ENCODE measurements around the gene LRRC1. TPM values are rescaled to one million over a fixed set of nuclear protein-coding genes. Genes with fewer than 3 reads are reported as not detected.

LRRC1 gene
- total and polyA plus RNA-seq, 4 donors, result 0.36 to 6.4 (median 0.94) TPM

DNA sequence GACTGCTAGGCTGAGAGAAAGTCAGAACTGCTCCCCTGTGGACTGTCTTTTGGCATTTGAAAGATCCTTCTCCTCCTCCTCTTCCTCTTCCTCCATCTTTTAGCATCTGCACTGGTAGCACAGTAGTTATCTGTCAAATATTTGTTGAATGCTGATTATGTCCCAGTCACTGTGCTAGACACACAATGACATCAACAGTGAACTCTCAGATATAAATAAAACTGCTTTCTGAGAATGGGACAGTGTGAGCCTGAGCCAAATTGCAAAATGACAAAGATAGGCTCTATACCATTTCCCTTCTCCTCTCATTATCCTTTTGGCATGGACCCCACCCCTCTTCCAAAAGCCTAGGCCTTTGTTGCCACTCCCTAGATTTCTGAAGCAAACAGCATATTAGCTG is 27.9 kb upstream of the LRRC1 start:
- Histone ChIP-seq H3K4me1 (ENCODE audit: control insufficient read depth in 4 of 4, insufficient read depth in 4 of 4, low read length in 3 of 4) (no peaks in the 10 kb centered on the region), H3K27ac (ENCODE audit: low read depth in 1 of 2, low read length in 2 of 2) (no peak overlapping the region), H3K4me3 (ENCODE audit: low read depth in 1 of 3, low read length in 3 of 3) (no peak overlapping the region), H3K9me3 (ENCODE audit: control insufficient read depth in 4 of 4, low read length in 3 of 4) (no peaks in the 10 kb centered on the region), H3K9ac (ENCODE audit: low read depth in 1 of 2, low read length in 2 of 2) (no peak overlapping the region), H3K27me3 (ENCODE audit: control insufficient read depth in 4 of 4, insufficient read depth in 4 of 4, low read length in 3 of 4) (no peaks in the 10 kb centered on the region), H3K36me3 (ENCODE audit: control insufficient read depth in 4 of 4, insufficient read depth in 3 of 4, low read depth in 1 of 4, low read length in 3 of 4) (no peaks in the 10 kb centered on the region)
- no peak for DNase-seq (ENCODE audit: low spot score)
- TF ChIP-seq JUND (IDR thresholded peaks at IDR 0.05), result no peak
- TF ChIP-seq, protein P1, sequence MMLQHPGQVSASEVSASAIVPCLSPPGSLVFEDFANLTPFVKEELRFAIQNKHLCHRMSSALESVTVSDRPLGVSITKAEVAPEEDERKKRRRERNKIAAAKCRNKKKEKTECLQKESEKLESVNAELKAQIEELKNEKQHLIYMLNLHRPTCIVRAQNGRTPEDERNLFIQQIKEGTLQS (IDR thresholded peaks at IDR 0.05), result no peak
- TF ChIP-seq, protein P2, sequence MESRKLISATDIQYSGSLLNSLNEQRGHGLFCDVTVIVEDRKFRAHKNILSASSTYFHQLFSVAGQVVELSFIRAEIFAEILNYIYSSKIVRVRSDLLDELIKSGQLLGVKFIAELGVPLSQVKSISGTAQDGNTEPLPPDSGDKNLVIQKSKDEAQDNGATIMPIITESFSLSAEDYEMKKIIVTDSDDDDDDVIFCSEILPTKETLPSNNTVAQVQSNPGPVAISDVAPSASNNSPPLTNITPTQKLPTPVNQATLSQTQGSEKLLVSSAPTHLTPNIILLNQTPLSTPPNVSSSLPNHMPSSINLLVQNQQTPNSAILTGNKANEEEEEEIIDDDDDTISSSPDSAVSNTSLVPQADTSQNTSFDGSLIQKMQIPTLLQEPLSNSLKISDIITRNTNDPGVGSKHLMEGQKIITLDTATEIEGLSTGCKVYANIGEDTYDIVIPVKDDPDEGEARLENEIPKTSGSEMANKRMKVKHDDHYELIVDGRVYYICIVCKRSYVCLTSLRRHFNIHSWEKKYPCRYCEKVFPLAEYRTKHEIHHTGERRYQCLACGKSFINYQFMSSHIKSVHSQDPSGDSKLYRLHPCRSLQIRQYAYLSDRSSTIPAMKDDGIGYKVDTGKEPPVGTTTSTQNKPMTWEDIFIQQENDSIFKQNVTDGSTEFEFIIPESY (IDR thresholded peaks at IDR 0.05), result no peak
- TF ChIP-seq, protein P3, sequence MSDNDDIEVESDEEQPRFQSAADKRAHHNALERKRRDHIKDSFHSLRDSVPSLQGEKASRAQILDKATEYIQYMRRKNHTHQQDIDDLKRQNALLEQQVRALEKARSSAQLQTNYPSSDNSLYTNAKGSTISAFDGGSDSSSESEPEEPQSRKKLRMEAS (IDR thresholded peaks at IDR 0.05), result no peak
- no peak for TF ChIP-seq EGR1 (IDR thresholded peaks at IDR 0.05; ENCODE audit: low read depth in 2 of 2)
- TF ChIP-seq, protein P4, sequence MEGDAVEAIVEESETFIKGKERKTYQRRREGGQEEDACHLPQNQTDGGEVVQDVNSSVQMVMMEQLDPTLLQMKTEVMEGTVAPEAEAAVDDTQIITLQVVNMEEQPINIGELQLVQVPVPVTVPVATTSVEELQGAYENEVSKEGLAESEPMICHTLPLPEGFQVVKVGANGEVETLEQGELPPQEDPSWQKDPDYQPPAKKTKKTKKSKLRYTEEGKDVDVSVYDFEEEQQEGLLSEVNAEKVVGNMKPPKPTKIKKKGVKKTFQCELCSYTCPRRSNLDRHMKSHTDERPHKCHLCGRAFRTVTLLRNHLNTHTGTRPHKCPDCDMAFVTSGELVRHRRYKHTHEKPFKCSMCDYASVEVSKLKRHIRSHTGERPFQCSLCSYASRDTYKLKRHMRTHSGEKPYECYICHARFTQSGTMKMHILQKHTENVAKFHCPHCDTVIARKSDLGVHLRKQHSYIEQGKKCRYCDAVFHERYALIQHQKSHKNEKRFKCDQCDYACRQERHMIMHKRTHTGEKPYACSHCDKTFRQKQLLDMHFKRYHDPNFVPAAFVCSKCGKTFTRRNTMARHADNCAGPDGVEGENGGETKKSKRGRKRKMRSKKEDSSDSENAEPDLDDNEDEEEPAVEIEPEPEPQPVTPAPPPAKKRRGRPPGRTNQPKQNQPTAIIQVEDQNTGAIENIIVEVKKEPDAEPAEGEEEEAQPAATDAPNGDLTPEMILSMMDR (IDR thresholded peaks at IDR 0.05; ENCODE audit: low read depth, low read length, missing input control), result no peak
- no peak for TF ChIP-seq GABPA (IDR thresholded peaks at IDR 0.05 in 1 of 2, conservative IDR thresholded peaks at IDR 0.05 in 1 of 2)
- no peak for TF ChIP-seq RXRA (IDR thresholded peaks at IDR 0.05)
- no peak for TF ChIP-seq NR2F2 (IDR thresholded peaks at IDR 0.05)
- TF ChIP-seq SP1 (IDR thresholded peaks at IDR 0.05), result no peak
- no peak for TF ChIP-seq FOXA1 (IDR thresholded peaks at IDR 0.05)
- no peak for TF ChIP-seq RAD21 (IDR thresholded peaks at IDR 0.05)
- no peak for TF ChIP-seq TAF1 (conservative IDR thresholded peaks at IDR 0.05)
- TF ChIP-seq HNF4G (IDR thresholded peaks at IDR 0.05), result no peak
- no peak for TF ChIP-seq HNF4A (conservative IDR thresholded peaks at IDR 0.05)
- TF ChIP-seq, protein P5, sequence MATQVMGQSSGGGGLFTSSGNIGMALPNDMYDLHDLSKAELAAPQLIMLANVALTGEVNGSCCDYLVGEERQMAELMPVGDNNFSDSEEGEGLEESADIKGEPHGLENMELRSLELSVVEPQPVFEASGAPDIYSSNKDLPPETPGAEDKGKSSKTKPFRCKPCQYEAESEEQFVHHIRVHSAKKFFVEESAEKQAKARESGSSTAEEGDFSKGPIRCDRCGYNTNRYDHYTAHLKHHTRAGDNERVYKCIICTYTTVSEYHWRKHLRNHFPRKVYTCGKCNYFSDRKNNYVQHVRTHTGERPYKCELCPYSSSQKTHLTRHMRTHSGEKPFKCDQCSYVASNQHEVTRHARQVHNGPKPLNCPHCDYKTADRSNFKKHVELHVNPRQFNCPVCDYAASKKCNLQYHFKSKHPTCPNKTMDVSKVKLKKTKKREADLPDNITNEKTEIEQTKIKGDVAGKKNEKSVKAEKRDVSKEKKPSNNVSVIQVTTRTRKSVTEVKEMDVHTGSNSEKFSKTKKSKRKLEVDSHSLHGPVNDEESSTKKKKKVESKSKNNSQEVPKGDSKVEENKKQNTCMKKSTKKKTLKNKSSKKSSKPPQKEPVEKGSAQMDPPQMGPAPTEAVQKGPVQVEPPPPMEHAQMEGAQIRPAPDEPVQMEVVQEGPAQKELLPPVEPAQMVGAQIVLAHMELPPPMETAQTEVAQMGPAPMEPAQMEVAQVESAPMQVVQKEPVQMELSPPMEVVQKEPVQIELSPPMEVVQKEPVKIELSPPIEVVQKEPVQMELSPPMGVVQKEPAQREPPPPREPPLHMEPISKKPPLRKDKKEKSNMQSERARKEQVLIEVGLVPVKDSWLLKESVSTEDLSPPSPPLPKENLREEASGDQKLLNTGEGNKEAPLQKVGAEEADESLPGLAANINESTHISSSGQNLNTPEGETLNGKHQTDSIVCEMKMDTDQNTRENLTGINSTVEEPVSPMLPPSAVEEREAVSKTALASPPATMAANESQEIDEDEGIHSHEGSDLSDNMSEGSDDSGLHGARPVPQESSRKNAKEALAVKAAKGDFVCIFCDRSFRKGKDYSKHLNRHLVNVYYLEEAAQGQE (IDR thresholded peaks at IDR 0.05), result no peak
- no peak for TF ChIP-seq YY1 (IDR thresholded peaks at IDR 0.05)
- no peak for TF ChIP-seq FOXA2 (IDR thresholded peaks at IDR 0.05)

Data from liver (tissue), 9 donors.